HCT116 (cell line): ENCODE results near the gene PLCXD1. TPM values are rescaled to one million over a fixed set of nuclear protein-coding genes. Genes with fewer than 3 reads are reported as not detected.
"Not testable (repeated sequence)": the region's sequence is repeated elsewhere in the genome, so short reads cannot be mapped to it uniquely, and the experiment has no call there.

ENCODE experiments used
- ATAC-seq: fragments of 200-7000 bp; cut with Tn5 transposase; 2 replicates; pipeline ENCODE4 v1.9.1; 2020; ENCODE audit warnings: mild to moderate bottlenecking, moderate library complexity
- BruUV-seq: library from RNA; stranded (reverse); fragments of 400-500 nt; replicated peaks from 2 replicates; lab custom pipeline; 2021; lab: Mats Ljungman, UMichigan
- CTCF ChIA-PET: fragments of 300-600 bp; sonication (Branson Sonifier 250); formaldehyde crosslinking; loops from one replicate; lab custom pipeline; 2021; ENCODE audit warnings: antibody characterized with exemption; lab: Charles Lee
- POLR2A ChIA-PET: fragments of 300-600, 350-600 bp; sonication (Branson Sonifier 250); formaldehyde crosslinking; loops from one replicate; lab custom pipeline; 2021; ENCODE audit warnings: antibody characterized with exemption; lab: Charles Lee
- RAD21 ChIA-PET, 2 experiments: fragments of 300-600 bp; sonication (Branson Sonifier 250); formaldehyde crosslinking; loops; one replicate each; lab custom pipeline; 2023; ENCODE audit warnings: low total read pairs in 2 of 2; ENCODE audit not compliant: uncharacterized antibody in 2 of 2, unreplicated experiment in 2 of 2, low non-redundant PET in 1 of 2; lab: Charles Lee
- DNase-seq: peaks from one replicate; pipeline ENCODE4 v3.0.0-alpha.2; 2010; ENCODE audit warnings: low read depth, low spot score
- H2AFZ ChIP-seq: fragments of 200-600 bp; shearing (Covaris generic), sonication (generic); 2 replicates; pipeline ENCODE4 v1.6.1; 2017; ENCODE audit warnings: low read depth, mixed run types, mixed read lengths, antibody characterized with exemption, low read length; ENCODE audit not compliant: poor library complexity, severe bottlenecking
- H3K27ac ChIP-seq: 2 replicates; pipeline ENCODE4 v1.5.1; 2012; ENCODE audit warnings: low read depth, low read length
- H3K27me3 ChIP-seq: fragments of 200-600 bp; sonication (generic); 2 replicates; pipeline ENCODE4 v1.6.1; 2016; ENCODE audit warnings: mixed run types, low read length, mixed read lengths; ENCODE audit not compliant: insufficient read depth
- H3K36me3 ChIP-seq, 2 experiments: fragments of 200-500 bp in 1 of 2; fragments of 200-600 bp in 1 of 2; sonication (Bioruptor generic) in 1 of 2; sonication (generic) in 1 of 2; 2 replicates each; pipeline versions ENCODE4 v1.5.1 to v1.6.1; 2014 to 2016; ENCODE audit warnings: low read length in 2 of 2, inconsistent platforms in 1 of 2, mixed read lengths in 1 of 2, mixed run types in 1 of 2; ENCODE audit not compliant: insufficient read depth in 2 of 2, control insufficient read depth in 1 of 2
- H3K4me1 ChIP-seq, 2 experiments: fragments of 200-600 bp in 1 of 2; sonication (generic) in 1 of 2; 2 replicates each; pipeline versions ENCODE4 v1.5.1 to v1.6.1; 2012 to 2017; ENCODE audit warnings: low read length in 2 of 2, inconsistent platforms in 1 of 2, mild to moderate bottlenecking in 1 of 2, mixed read lengths in 1 of 2, mixed run types in 1 of 2, moderate library complexity in 1 of 2; ENCODE audit not compliant: insufficient read depth in 2 of 2, control insufficient read depth in 1 of 2
- H3K4me2 ChIP-seq: fragments of 200-600 bp; sonication (generic); 2 replicates; pipeline ENCODE4 v1.6.1; 2017; ENCODE audit warnings: mixed run types, low read length, mixed read lengths
- H3K4me3 ChIP-seq, 2 experiments: fragments of 200-600 bp in 1 of 2; sonication (generic) in 1 of 2; replicated peaks in 1 of 2; 2 replicates each; pipeline ENCODE4 v1.5.1; 2011 to 2016; ENCODE audit warnings: low read length in 2 of 2, control low read depth in 1 of 2, low read depth in 1 of 2, mild to moderate bottlenecking in 1 of 2, mixed read lengths in 1 of 2, mixed run types in 1 of 2
- H3K79me2 ChIP-seq: fragments of 200-600 bp; sonication (generic); 2 replicates; pipeline ENCODE4 v1.6.1; 2017; ENCODE audit warnings: mild to moderate bottlenecking, mixed run types, low read length, moderate library complexity, mixed read lengths; ENCODE audit not compliant: insufficient read depth
- H3K9ac ChIP-seq: fragments of 200-600 bp; sonication (generic); 2 replicates; pipeline ENCODE4 v1.6.1; 2016; ENCODE audit warnings: low read length, mixed read lengths
- H3K9me2 ChIP-seq: fragments of 200-600 bp; sonication (generic), shearing (Covaris generic); 2 replicates; pipeline ENCODE4 v1.6.1; 2017; ENCODE audit warnings: mixed run types, mild to moderate bottlenecking, moderate library complexity; ENCODE audit not compliant: insufficient read depth
- H3K9me3 ChIP-seq, 2 experiments: fragments of 200-500 bp in 1 of 2; fragments of 200-600 bp in 1 of 2; sonication (Bioruptor generic) in 1 of 2; sonication (generic) in 1 of 2; 2 replicates each; pipeline ENCODE4 v1.6.1; 2014 to 2017; ENCODE audit warnings: low read length in 2 of 2, mixed read lengths in 2 of 2, inconsistent platforms in 1 of 2, low read depth in 1 of 2, mild to moderate bottlenecking in 1 of 2, mixed run types in 1 of 2, moderate library complexity in 1 of 2; ENCODE audit not compliant: control insufficient read depth in 1 of 2, insufficient read depth in 1 of 2
- H4K20me1 ChIP-seq: fragments of 200-600 bp; sonication (generic), shearing (Covaris generic); 2 replicates; pipeline ENCODE4 v1.6.1; 2017; ENCODE audit warnings: mixed run types, mild to moderate bottlenecking, moderate library complexity; ENCODE audit not compliant: insufficient read depth
- SRF ChIP-seq: IDR thresholded peaks from 2 replicates; pipeline ENCODE4 v1.6.1; 2012; ENCODE audit warnings: low read depth
- intact Hi-C: fragments of 100-400 bp; cut with micrococcal nuclease; formaldehyde crosslinking; loops from 2 replicates; pipeline ENCODE4 v1.10.0; 2022
- total RNA-seq: library from RNA; stranded (reverse); gene quantifications from one replicate; pipeline ENCODE4 v1.2.1, GENCODE V29; 2021; ENCODE audit not compliant: unreplicated experiment
- TF ChIP-seq, protein P1 (sequence below): IDR thresholded peaks from 2 replicates; pipeline ENCODE4 v1.6.1; 2012

Gene PLCXD1
- total RNA-seq, 1 experiment from 2014 or later, result 26.3 TPM

- Histone ChIP-seq H3K79me2 (no peaks in the 10 kb centered on the region), H3K4me3 (no peak overlapping the region)
- TF ChIP-seq, protein P1, sequence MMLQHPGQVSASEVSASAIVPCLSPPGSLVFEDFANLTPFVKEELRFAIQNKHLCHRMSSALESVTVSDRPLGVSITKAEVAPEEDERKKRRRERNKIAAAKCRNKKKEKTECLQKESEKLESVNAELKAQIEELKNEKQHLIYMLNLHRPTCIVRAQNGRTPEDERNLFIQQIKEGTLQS, result no peak
- no peak for TF ChIP-seq SRF
- TF ChIP-seq, all 23 proteins: peak for 0
- Histone ChIP-seq H3K27me3 (no peaks in the 10 kb centered on the region), H3K36me3 (no peaks in the 10 kb centered on the region), H3K9me2 (no peaks in the 10 kb centered on the region), H3K4me2 (no peak overlapping the region), H3K9me3 (no peaks in the 10 kb centered on the region), H3K27ac (no peak overlapping the region), H2AFZ (no peak overlapping the region), H3K9ac (no peak overlapping the region), H4K20me1 (no peaks in the 10 kb centered on the region), H3K4me1 (peaks cover under 1 to 7% of the 10 kb centered on the region in 2 experiments; a peak in 3 of 4 replicates)
- ATAC-seq (no peak), DNase-seq (no peak)
- CTCF ChIA-PET, result no interaction called here
- no TSS peak for BruUV-seq
- RAD21 ChIA-PET, result no interaction called here
- intact Hi-C loops, result no loop called here
- POLR2A ChIA-PET, result no interaction called here
These were observed 25.3 kb upstream of the PLCXD1 start for GRCh38 chrX:255923-256331.

DNA sequence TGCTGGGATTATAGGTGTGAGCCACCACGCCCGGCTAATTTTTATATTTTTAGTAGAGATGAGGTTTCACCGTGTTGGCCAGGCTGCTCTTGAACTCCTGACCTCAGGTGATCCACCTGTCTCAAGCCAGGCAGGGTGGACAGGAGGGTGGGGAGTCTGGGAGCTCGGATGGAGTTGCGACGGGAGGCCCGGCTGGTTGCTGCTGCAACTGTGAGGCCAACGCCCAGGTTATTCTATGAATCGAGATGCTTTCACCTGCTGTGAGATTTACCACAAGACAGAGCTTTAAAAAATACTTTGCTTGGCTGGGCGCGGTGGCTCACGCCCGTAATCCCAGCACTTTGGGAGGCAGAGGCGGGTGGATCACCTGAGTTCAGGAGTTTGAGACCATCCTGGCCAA lies 24.1 kb upstream of the PLCXD1 start:
- H3K4me3 ChIP-seq, BruUV-seq, H3K79me2 ChIP-seq, H3K4me2 ChIP-seq, H3K9ac ChIP-seq, RAD21 ChIA-PET, H2AFZ ChIP-seq, POLR2A ChIA-PET, intact Hi-C loops, DNase-seq, H3K9me3 ChIP-seq, H3K36me3 ChIP-seq, H3K27me3 ChIP-seq, ATAC-seq, CTCF ChIA-PET, H3K9me2 ChIP-seq, H4K20me1 ChIP-seq, H3K27ac ChIP-seq: not testable (repeated sequence)
- H3K4me1 ChIP-seq, result peaks cover 3 to 19% of the 10 kb centered on the region in 2 experiments; a peak in 3 of 4 replicates
